ENCODE measurements around the gene CCDC73.
"Not testable (repeated sequence)": the region's sequence is repeated elsewhere in the genome, so short reads cannot be mapped to it uniquely, and the experiment has no call there.

- not testable (repeated sequence) for TF ChIP-seq YY1 (IDR thresholded peaks at IDR 0.05); FOXA1 (IDR thresholded peaks at IDR 0.05); RXRA (IDR thresholded peaks at IDR 0.05); CTCF (IDR thresholded peaks at IDR 0.05; ENCODE audit: low read depth, low read length, missing input control); GABPA (IDR thresholded peaks at IDR 0.05 in 1 of 2, conservative IDR thresholded peaks at IDR 0.05 in 1 of 2)
Observed at GRCh38 chr11:32823617-32824016, 29.2 kb upstream of the CCDC73 start.
